ENCODE results near the gene GAS2L1.
A peak's percentile ranks its signal among the peaks of the same experiment; 100 is the strongest.

The GAS2L1 gene

DNA sequence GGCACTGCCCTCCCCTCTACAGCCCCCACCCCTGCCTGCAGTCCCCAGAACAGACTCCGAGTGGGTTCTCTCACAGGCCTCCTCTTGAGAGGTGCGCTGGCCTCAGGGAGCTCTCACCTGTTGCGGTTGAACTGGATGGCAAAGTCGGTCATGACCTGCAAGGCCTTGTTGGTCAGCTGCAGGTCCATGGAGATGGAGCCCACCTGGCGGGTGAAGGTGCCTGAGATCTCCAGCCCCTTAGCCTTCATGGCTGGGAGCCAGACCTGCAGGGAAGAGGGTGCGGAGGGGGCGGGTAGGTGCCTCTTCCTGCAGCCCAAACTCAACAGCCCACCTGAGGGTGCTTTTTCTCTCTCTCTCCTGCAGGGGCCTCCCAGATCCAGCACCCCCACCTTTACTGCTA, 27.7 kb downstream of the GAS2L1 start:
- TF ChIP-seq, protein P1, sequence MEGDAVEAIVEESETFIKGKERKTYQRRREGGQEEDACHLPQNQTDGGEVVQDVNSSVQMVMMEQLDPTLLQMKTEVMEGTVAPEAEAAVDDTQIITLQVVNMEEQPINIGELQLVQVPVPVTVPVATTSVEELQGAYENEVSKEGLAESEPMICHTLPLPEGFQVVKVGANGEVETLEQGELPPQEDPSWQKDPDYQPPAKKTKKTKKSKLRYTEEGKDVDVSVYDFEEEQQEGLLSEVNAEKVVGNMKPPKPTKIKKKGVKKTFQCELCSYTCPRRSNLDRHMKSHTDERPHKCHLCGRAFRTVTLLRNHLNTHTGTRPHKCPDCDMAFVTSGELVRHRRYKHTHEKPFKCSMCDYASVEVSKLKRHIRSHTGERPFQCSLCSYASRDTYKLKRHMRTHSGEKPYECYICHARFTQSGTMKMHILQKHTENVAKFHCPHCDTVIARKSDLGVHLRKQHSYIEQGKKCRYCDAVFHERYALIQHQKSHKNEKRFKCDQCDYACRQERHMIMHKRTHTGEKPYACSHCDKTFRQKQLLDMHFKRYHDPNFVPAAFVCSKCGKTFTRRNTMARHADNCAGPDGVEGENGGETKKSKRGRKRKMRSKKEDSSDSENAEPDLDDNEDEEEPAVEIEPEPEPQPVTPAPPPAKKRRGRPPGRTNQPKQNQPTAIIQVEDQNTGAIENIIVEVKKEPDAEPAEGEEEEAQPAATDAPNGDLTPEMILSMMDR (conservative IDR thresholded peaks at IDR 0.05; ENCODE audit: low read depth) = no peak
- DNase-seq (ENCODE audit: low spot score) = no peak
- CTCF ChIA-PET = no interaction called here
- POLR2A ChIA-PET (ENCODE audit: low non-redundant PET) = no interaction called here
- H3K27ac ChIP-seq = no peak overlapping the region

DNA sequence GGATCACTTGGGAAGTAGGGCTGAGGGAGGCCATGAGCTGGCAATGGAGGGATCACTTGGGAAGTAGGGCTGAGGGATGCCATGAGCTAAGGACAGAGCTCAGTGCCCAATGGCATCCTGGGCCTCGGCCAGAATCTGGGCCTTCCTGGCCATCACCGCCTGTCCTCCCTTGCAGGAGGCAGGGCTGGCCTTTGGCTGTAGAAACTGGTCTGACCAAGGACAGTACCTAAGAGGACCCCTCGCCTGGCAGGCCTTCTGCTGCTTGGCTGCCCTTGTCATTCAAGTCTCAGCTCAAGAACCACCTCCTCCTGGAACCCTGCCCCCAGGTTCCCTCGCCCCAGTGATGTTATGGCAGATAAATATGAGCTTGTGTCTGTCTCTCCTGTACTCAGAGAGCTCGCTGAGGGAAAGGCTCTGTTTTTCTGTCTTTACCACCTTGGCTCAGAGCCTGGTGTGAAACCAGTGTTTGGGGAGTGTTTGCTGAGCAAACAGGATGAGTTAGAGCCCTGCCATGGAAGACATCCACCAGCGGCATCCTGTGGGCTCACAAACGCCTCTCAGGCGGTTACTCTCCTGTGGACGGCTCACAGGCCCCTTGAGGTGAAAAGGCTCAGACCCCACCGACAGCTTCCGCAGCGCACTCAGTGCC, 28.4 kb downstream of the GAS2L1 start:
- ChIA-PET CTCF (no interaction called here), POLR2A (ENCODE audit: low non-redundant PET) (interaction anchor here (0.6 kb wide), 1 partner anchor 17 kb away, joined by 4 read pairs; no protein-coding TSS in a partner anchor)
- DNase-seq (ENCODE audit: low spot score) = no peak
- 0 out of 2 replicates have a peak overlapping the region, but pooled peaks have one; percentile 1 for H3K27ac ChIP-seq
- TF ChIP-seq, protein P1 (conservative IDR thresholded peaks at IDR 0.05; ENCODE audit: low read depth) = no peak

DNA sequence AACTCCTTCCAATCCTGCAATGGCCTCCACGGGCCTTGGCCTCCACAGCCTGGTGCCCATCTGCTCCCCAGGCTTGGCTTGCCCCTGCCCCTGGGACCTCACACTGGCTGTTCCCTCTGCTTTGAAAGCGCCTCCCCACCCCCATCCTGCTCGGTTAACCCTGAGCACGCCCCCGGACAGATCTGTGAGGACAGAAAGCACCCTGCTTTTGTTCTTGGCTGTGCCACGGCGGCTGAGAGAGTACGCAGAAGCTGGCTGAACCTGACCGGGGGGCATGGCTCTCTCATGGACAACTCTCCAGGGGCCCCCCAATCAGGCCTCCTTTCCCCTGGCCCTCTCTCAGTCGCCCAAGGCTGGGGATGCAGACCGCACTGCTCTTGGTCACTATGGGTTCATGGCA, 29.2 kb downstream of the GAS2L1 start:
- ChIA-PET POLR2A (ENCODE audit: low non-redundant PET) (interaction anchor here (0.6 kb wide), 1 partner anchor 16 kb away, joined by 4 read pairs; no protein-coding TSS in a partner anchor), CTCF (no interaction called here)
- no peak for DNase-seq (ENCODE audit: low spot score)
- no peak overlapping the region for H3K27ac ChIP-seq
- TF ChIP-seq, protein P1 (conservative IDR thresholded peaks at IDR 0.05; ENCODE audit: low read depth) = no peak

DNA sequence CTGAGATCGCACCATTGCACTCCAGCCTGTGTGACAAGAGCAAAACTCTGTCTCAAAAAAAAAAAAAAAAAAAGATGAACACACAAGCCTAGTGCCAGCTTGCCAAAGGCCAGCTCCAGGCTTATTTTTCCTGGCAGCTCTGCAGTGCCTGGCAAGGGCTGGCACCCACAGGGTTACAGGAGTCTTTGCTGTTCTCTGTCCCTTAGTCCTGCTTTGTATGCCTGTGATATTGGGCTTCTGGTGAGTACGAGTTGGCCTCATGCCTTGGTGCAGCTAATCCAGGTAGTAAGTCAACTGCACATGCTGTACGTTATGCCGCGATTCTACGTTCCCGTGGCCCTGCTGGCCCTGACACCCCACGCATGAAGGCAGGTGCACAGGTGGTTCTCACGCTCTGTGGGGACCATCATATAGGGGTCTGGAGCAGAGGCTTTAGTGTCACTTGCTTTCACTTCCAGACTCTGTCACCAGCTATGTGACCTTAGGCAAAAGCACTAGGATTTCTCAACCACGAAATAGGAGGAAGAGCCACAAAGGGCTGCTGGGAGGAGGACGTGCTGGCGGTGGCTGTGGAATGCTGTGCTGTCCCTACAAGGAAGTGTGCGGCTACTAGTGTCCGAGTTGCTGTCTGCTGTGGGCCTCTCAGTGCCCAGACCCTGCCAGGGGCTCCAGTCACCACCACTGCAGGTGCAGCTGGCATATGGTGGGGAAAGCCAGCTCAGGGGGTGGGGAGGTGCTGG, 30.5 kb downstream of the GAS2L1 start:
- ChIA-PET CTCF (interaction anchor here (0.6 kb wide), 1 partner anchor 22 kb away, joined by 3 read pairs; no protein-coding TSS in a partner anchor), POLR2A (ENCODE audit: low non-redundant PET) (no interaction called here)
- H3K27ac ChIP-seq = no peak overlapping the region
- TF ChIP-seq, protein P1 (conservative IDR thresholded peaks at IDR 0.05; ENCODE audit: low read depth) = no peak
- DNase-seq (ENCODE audit: low spot score) = no peak

DNA sequence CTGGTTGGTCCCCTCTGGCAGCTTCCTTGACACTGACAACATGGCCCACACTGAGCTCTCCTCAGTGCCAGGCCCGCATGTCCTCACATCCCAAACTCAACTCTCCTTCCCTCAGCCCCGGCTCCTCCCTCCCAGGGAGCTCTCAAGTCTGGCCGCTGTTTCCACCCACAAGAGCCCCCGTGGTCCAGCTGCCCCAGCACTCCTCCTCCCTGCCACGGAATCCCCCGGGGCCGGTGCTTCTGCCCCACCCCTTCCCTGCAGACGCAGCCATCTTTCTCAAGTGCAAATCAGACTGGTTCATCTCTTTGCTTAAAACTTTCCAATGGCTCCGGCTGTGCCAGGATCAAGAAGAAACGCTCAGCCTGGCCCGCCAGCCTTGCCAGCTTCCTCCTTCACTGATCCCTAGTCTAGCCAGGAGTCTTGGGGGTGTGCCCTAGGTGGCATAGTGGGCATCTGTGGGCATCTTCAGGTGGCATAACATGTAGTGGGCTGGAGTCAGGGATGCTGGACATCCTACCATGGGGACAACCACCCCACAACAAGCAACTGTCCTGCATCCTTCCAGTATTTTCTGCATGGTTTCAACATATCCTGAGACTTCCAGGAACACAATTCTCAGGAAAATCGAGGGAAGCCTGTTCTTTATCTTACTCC, 31.3 kb downstream of the GAS2L1 start:
- H3K27ac ChIP-seq = peak overlapping the region; percentile 66; the same call in 1 of the 2 replicates
- ChIA-PET POLR2A (ENCODE audit: low non-redundant PET) (no interaction called here), CTCF (no interaction called here)
- no peak for DNase-seq (ENCODE audit: low spot score)
- TF ChIP-seq, protein P1 (conservative IDR thresholded peaks at IDR 0.05; ENCODE audit: low read depth) = no peak

DNA sequence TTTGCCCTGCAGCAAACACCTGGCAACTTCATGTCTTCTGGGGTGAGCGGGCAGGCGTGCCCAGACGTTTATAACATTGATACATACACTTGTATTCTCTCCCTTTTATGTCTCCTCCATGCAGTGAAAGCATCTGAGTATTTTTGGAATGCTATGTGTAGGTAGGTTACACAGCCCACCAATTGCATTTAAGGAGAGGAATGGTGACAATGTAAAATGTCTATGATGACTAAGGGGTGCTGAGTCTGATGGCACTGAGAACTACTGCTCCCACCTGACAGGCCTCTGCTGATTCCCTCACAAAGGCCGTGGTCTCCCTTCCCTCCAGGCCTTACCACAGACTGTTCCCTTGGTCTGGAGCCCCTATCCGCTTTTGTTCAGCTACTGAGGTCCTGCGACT, 31.9 kb downstream of the GAS2L1 start:
- TF ChIP-seq, protein P1 (conservative IDR thresholded peaks at IDR 0.05; ENCODE audit: low read depth) = no peak
- POLR2A ChIA-PET (ENCODE audit: low non-redundant PET) = no interaction called here
- peak overlapping the region; percentile 66 for H3K27ac ChIP-seq
- no peak for DNase-seq (ENCODE audit: low spot score)
- CTCF ChIA-PET = no interaction called here
